ENCODE measurements around the gene OPCML.

DNA sequence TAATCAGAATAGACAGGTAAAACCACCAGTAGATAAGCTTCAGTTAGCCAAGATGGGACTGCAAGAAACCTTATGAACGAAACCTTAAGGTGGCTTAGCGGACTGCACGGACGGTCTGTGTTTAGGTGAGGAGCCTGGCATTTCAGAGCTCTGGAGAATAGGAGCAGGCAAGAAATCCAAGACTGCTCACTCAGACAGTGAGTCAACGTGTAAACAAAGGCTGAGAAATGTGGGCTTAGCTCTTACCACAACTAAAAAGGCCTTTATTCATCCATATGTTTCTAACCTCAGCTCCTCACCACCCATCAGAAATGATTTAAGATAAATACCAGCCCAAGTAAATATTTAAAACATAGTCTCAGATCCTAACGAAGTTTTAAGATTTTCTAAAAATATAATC, 657.7 kb downstream of the OPCML start:
- TF ChIP-seq, protein P1, sequence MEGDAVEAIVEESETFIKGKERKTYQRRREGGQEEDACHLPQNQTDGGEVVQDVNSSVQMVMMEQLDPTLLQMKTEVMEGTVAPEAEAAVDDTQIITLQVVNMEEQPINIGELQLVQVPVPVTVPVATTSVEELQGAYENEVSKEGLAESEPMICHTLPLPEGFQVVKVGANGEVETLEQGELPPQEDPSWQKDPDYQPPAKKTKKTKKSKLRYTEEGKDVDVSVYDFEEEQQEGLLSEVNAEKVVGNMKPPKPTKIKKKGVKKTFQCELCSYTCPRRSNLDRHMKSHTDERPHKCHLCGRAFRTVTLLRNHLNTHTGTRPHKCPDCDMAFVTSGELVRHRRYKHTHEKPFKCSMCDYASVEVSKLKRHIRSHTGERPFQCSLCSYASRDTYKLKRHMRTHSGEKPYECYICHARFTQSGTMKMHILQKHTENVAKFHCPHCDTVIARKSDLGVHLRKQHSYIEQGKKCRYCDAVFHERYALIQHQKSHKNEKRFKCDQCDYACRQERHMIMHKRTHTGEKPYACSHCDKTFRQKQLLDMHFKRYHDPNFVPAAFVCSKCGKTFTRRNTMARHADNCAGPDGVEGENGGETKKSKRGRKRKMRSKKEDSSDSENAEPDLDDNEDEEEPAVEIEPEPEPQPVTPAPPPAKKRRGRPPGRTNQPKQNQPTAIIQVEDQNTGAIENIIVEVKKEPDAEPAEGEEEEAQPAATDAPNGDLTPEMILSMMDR (conservative IDR thresholded peaks at IDR 0.05) = no peak
- TF ChIP-seq EZH2 (IDR thresholded peaks at IDR 0.05; ENCODE audit: low read depth) = no peak

All from PC-9 (cell line).